ENCODE data around the gene SGPL1.

The SGPL1 gene

DNA sequence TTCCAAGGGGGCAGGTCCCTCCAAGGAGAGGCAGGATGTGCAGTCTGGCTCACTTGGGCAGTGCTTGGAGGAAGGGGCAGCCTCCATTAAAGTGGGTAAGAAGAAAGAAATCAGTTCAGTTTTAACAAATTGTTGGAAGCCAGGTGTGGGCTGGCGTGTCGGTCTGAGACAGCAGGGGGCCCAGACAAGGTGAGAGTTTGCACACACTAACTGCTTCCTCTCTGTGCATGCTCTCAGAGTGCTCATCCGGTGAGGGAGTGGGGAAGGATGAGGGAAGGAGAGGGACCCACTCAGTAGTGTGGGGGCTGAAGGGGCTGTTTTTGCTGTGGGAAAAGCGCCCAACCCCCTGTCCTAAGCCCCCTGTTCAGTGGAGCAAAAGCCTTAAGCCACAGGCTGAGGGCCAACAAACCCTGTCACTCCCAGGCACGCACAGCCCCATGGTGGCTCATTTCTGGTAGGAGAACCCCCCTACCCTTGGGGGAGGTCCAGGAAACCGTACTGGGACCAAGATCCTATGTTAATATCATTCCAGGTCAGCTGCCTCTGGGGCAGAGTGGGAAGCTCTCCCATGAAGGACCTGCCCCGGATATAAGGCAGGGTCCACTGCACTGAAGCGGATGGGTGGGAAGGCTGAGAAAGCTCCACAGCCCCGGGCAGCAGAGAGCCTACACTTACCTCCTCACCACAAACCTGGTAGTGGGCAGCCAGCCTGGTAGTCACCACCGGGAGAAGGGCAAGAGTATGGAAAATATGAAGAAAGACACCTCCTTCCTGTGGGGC is 77.7 kb downstream of the SGPL1 start:
- peak; percentile 57 for DNase-seq (ENCODE audit: low read depth, low spot score)
- H3K4me3 ChIP-seq (ENCODE audit: low read length), result no peak overlapping the region

DNA sequence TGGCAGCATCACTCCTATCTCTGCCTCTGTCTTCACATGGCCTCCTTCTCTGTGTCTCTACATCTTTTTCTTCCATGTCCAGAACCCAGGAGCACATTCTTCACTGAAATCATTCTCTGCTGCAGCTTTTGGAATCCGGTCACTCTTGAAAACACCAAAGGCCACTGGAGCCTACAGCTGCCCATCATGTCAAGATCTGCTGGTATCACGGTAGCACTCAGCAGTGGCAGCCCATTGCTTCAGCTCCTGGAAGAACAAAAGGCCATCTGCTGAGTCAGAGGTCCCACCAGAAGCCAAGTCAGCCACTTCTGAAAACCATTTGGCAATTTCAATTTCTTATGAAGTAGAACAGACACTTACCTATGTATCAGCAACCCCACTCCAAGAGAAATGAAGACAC is 78.7 kb downstream of the SGPL1 start:
- DNase-seq (ENCODE audit: low read depth, low spot score), result no peak
- H3K4me3 ChIP-seq (ENCODE audit: low read length), result no peak overlapping the region

DNA sequence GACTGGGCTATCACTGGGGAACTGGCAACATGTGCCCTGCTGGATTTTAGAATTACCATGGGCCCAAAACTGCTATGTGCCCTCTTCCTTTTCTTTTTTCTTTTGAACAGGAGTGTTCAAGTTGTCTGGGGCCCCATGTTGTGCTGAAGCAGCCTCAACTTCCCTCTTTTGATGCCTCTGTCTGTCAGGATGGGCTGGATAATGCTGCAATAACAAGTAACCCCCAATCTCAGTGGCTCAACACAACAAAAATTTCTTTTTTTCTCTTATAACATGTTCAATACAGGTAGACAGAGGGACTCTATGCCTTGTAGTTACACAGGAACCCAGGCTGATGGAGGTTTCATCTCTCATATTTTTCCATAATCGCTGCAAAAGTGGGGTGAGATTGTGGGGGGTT is 80.8 kb downstream of the SGPL1 start:
- H3K4me3 ChIP-seq (ENCODE audit: low read length), result no peak overlapping the region
- DNase-seq (ENCODE audit: low read depth, low spot score), result no peak

DNA sequence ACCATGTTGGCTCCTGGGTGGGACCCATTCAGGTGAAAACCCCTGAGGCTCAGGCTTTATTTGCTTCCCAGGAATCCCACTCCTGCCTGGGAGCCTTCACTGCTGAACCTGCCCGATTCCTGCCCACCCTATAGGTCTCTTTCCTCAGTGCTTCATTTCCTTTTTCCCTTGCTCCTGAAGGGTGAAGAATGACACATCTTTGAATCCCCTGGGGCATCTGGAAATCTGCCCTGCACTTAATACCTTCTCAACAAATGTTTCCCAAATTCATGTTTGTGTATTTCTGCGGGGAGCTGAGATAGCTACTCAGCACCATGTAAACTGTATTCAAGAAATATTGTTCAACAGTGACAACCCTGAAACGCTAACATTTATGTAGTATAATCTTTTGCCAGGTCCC is 82.9 kb downstream of the SGPL1 start:
- DNase-seq (ENCODE audit: low read depth, low spot score), result no peak
- no peak overlapping the region for H3K4me3 ChIP-seq (ENCODE audit: low read length)

DNA sequence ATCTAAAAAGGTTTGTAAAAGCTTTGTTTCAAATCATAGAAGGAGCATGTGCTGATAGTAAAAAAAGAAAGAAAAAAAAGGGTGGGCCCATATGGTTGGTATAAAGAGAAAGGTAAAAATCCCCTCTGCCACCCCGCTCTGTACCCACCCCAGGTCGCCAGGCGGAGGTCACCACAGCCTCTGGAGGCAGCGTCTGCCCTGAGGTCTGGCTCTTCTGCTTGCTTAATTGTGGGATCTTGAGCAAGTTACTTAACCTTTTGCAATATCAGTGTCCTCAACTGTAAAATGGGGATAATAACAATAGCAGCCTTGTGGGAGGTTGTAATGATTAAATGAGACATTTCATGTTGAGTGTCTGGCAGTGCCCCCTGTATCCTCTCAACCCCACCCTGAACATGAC is 83.3 kb downstream of the SGPL1 start:
- DNase-seq (ENCODE audit: low read depth, low spot score), result no peak
- H3K4me3 ChIP-seq (ENCODE audit: low read length), result no peak overlapping the region

DNA sequence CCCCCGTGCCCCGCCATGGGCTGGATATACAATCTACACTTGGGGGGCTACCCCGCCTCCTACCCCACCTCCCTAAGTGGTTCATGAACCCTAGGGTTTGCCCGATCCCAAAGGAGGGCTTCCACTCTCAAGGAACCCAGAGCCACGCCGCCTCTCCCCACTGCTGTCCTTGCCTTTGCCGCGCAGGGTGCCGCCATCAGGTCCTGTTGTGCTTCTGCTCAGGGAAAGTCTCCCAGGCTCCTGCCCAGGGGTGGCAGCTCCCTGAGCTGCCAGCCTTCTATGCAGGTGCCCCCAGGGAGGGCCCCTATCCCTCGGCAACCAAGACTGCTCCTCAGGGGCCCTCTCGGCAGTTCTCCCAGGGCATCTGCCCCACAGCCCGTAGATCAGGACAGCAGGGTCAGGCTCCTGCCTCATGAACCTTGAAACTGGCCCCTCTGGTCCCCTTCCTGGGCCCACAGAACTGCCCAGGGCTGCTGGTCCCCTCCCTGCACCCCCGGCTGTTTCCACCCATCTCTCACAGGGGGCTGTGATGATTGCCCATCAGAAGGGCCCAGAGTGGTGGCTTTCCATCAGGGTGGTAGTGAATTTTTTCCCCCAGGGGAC is 85.6 kb downstream of the SGPL1 start:
- no peak for DNase-seq (ENCODE audit: low read depth, low spot score)
- no peak overlapping the region for H3K4me3 ChIP-seq (ENCODE audit: low read length)

DNA sequence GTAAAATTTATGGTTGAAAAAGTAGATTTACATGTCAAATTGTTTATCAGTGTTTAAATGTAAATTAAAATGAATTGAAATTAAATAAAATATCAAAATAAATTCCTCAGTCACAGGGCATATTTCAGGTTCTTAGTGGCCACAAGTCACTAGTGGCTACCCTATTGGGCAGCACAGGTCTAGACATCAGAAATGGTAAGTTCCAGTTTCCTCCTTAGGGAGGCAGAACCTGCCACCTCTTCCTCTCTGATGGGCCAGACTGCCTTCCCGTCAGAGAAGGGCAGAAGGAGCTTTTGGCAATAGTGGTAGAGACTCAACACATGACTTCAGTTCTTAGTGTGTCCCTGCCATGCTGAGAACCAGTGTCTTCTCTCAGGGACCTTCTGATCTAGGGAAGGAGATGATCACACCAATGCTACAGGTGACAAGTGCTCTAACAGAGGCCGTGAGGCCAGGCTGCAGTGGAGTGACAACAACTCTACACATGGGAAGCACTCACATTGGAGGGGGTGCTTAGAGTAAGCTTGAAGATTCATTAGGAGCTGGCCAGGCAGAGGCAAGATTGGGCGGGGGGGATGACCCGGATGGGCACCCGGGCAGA is 87.0 kb downstream of the SGPL1 start:
- no peak for DNase-seq (ENCODE audit: low read depth, low spot score)
- H3K4me3 ChIP-seq (ENCODE audit: low read length), result no peak overlapping the region

DNA sequence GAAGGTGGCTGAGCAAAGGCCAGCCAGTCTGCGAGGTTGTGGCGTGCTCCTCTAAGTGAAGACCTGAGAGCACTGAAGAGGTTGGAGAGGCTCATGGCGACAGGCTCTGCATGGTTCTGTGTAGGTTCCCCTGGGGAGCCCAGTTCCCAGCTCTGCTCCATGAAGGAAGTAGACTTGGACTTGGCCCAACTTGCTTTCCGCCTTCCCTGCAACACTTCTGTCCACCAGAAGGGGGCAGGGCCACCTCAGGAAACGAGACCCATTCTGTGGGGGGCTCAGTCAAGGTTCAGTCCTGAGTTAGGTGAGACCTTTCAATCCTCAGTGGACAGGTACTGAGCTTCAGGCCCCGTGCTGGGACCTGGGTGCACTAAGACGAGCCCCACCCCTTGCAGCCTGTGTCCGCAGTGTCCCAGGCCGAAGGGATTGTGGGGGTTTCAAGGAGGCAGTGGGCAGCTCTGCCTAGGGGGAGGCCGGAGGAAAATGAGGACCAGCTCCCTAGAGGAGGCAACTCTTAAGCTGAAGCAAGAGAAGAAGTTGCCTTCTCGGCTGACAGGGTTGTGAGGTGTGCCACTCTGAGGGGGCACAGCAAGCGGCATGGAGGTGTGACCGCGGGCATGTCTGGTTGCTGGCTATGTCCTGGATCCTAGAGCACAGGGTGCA is 87.6 kb downstream of the SGPL1 start:
- H3K4me3 ChIP-seq (ENCODE audit: low read length), result no peak overlapping the region
- no peak for DNase-seq (ENCODE audit: low read depth, low spot score)

DNA sequence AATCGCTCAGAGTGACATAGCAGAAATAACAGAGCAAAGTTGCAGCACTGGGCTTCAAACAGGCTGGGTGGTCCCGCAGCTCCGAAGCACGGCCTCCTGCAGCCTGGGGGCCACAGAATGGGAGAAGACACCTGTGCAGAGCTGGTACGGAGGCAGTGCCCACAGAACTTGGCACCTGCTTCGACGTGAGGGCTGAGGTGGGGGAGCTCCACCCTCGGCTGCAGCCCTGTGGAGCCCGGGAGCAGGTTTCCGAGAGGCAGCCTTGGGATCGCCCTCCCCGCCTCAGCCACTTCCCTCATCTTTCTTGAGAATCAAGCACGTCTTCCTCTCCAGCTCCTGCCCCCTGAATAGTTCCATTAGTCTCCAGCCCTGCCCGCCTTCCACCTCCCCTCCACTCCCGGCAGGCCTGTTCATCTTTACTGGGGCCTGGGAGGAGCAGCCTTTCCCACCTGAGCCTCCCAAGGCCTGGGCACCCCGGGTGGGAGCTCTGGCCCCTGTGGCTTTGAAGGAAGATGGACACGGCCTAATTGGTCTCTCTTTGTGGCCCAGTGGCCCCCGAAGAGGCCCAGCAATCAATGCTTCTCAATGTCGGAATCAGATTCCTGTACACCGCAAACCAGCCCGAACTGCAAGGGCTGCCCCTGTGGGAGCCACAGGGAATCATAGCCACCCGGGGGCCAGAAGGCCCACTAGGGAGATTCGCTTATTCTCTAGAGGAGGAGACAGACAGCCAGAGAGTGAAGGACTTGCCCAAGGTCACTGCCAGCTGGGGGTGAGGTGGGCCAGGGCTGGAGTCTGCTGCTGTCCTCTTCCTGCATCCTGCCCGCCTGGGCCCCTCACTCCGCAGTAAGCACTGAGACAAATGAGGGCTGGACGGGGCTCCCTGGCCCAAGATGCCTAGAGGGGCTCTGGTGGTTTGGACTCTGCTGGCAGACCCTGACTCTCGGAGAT is 89.6 kb downstream of the SGPL1 start:
- no peak overlapping the region for H3K4me3 ChIP-seq (ENCODE audit: low read length)
- no peak for DNase-seq (ENCODE audit: low read depth, low spot score)

DNA sequence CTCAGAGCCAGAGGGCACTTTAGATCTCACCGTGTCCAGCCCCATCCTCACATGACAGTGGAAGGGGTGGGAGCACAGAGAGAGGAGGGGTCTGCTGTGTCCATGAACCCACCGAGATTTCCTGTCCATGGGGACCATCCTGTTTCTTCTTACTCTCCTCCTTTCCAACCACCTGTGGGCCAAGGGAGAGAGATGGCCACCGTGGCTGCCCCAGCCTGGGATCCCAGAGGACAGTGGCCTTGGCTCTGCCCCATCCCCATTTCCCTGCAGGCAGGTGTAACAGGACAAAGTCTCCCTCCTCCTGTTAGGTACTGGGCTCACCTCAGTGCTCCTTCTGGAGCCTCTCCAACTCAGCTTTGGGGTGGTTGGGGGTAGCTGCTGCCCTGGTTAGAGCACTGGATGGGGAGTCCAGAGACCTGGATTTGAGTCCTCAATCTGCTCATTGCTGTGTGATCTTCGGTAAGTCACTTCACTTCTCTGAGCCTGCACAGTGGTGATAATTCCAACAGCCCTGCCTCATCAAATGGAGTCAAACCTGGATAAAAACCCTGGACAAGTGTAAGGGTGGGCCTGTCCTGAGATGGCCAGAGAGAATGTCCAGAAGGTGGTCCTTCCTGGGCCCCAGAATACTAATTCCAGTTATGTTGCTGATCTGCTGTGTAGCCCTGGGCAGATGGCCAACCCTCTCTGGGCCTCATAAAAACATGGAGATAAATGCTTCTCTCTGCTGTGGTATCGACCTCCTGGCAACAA is 90.5 kb downstream of the SGPL1 start:
- DNase-seq (ENCODE audit: low read depth, low spot score), result no peak

DNA sequence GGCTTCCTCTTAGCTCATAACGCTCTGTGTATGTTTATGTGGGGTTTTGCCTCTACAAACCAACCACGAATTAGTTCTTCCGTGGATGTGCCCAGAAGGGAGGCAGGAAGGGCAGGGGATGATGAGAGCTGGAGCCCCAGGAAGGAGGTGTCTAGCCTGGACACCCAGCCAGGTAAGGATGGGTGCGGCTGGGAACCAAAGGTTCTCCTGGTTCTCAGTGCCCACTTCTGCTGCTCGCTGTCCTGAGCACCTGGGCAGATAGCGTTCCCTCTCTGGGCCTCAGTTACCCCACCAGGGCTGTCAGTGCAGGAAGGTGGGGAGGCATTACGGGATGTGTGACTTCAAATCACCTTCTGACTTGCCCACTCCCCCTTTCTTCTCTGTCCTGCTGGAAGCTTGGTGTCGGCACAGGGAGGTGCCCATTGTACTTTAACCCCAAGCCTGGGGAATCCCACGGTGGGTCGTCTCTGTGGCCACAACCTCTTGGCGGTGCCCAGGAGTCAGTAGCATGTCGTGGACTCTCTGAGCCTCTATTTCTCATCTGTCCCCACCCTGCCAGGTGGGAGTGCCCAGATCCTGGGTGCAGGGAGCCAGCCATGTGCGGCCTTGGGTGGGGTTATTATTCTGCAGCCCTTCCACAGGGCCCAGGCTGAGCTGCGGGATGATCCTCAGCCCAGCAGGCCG is 91.3 kb downstream of the SGPL1 start:
- no peak overlapping the region for H3K4me3 ChIP-seq (ENCODE audit: low read length)
- no peak for DNase-seq (ENCODE audit: low read depth, low spot score)

More for the DNA sequence above, 90.5 kb downstream of the SGPL1 start:
- no peak overlapping the region for H3K4me3 ChIP-seq (ENCODE audit: low read length)

DNA sequence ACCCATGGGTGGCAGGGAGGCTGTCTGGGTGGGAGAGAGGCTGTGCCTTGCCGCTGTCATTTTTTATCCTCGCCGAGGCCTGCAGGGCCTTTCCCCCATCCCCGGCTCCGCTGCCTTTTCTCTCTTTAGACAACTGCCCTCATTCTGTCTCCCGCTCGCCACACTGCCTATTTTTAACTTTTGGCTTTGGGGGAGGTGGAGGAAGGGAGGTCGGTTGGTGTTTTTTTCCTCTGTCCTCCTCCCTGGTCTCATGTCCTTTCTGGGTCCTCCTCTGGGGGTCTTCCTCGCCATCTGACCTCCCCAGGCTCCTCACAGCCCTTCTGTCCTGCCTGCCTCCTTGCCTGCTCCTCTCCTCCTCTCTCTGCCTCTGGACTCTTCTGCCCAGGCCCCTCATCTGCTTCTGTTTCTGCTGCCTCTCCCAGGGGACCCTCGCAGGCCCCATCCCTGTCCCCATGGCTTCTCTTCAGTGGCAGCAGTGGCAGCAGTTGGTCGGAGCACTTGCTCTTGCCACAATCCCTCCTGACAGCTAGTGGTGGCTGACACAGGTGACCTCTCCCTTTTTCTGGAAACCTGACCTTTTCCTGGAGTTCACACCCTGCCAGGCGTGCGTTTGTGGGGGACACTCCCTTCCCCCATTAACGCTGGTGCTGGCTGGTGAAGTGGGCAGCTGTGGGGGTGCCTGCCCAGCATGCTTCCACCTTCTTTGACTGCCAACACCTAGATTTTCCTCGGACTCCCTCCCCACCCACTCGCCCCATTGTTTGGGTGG is 92.1 kb downstream of the SGPL1 start:
- H3K4me3 ChIP-seq (ENCODE audit: low read length), result no peak overlapping the region
- no peak for DNase-seq (ENCODE audit: low read depth, low spot score)

DNA sequence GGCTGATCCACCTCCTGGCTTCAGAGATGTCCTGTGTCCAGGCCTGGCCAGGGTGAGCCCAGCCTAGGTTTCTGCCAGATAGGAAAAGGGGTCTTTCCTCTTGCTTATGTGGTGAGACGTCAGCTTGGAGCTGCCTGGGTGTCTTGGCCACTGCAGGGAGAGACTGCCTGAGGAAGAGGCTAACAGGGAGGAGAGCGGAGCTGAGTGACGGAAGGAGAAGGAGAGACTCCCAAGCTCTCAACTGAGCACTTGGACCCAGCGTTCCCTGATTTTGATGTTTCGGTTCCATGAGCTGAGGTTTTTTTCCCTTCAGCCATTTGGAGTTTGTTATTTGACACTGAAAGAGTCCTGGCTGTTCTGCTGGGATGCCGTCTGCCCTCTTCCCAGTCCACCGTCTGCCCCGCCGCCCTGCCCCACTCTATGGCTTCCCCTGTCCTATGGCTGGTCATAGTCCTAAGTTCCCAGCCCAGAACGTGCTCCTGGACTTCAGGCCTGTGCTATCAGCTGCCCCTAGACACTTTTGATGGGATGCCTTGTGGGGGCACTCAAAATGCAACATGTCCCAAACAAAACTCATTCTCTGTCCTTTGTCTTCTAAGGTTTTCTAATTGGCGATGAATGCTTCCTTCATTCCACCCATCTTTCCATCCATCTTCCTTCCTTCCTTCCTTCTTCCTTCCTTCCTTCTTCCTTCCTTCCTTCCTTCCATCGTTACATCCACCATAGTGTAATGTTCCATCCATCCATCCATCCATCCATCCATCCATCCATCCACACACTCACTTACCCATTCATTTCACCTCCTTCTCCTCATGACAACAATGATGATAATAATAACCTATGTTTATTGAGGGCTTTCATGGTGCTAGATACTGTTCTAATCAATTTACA is 92.9 kb downstream of the SGPL1 start:
- no peak overlapping the region for H3K4me3 ChIP-seq (ENCODE audit: low read length)
- DNase-seq (ENCODE audit: low read depth, low spot score), result no peak

DNA sequence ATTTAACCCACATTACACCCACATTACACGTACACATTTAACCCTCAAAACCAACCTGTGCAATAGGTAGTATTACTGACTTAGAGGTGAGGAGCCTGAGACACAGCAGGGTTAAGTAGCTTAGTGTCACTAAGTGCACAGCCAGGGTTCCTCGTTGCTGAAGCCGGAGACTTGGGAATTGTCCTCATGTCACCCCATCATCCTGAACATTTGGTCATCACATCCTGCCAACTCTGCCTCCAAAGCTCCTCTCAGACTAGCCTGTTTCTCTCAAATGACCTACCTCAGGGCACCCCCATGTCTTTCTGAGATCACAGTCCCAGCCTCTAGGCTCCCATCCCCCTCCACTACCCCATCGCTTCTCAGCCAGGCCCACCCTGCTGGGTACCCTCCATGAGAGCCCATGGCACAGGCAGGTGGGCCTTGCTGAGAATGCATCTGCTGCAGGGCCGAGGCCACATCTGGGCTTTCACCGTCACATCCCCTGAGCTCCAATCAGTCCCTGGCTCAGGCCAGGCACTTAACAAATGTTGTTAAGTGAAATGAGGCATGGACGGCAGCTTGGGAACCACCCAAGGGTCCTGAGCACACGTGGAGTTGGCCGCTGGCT is 93.7 kb downstream of the SGPL1 start:
- no peak overlapping the region for H3K4me3 ChIP-seq (ENCODE audit: low read length)
- DNase-seq (ENCODE audit: low read depth, low spot score), result no peak

DNA sequence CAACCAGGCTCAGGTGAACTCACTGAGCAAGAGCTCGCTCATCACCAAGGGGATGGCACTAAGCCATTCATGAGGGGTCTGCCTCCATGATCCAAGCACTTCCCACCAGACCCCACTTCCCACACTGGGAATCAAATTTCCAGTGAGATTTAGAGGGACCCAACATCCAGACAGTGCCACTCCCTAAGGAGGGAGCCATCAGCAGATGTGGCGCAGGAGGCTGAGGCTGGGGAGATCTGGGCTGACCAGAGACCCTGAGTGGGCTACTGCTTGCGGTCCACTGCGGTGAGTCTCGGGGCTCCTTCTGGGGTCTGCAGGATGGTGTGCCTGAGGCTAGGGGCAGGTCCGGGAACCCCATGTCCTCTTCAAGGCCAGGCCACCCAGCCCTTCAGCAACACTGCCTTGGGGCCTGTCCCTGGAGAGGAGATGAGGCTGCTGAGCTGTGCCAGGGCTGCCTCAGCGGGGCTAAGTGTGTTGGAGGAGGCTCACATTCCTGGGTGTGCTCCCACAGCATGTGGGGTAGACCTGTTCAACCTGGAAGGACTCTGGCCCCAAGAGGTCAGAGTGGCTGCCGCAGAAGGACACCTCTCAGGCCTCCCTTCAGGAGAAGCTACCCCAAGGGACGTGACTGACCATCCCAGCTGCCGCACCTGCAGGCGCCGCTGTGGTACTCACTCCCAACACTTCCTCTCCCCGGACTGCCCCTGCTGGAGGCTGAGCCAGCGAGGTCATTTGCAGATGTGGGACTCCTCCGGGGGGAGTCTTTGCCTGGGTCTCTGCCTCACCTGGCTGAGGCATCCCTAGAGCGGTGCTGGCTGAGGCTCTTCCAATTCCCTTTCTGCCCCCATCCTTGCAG is 95.0 kb downstream of the SGPL1 start:
- DNase-seq (ENCODE audit: low read depth, low spot score), result no peak

More for the DNA sequence above, 95.0 kb downstream of the SGPL1 start:
- no peak overlapping the region for H3K4me3 ChIP-seq (ENCODE audit: low read length)
